ENCODE data around the gene SUMF2.
"Not testable (repeated sequence)": the region's sequence is repeated elsewhere in the genome, so short reads cannot be mapped to it uniquely, and the experiment has no call there.

Gene SUMF2

GRCh38 chr7:56106108-56107073, 42.3 kb downstream of the SUMF2 start, which contains the start of gene CHCHD2:
TSS of gene CHCHD2 (minus strand) at chr7:56106476. CDS start at chr7:56106413, 63 bp downstream.
- H3K4me3 ChIP-seq (ENCODE audit: low read depth, low read length), result peak within 1 kb of the TSS; percentile 94
- TF ChIP-seq MAX (IDR thresholded peaks at IDR 0.05; ENCODE audit: low read depth, low read length) (peak; percentile 60), CTCF (IDR thresholded peaks at IDR 0.05; ENCODE audit: low read depth, low read length) (no peak), POLR2A (IDR thresholded peaks at IDR 0.05; ENCODE audit: extremely low read depth, insufficient read length) (peak; percentile 89), MYC (IDR thresholded peaks at IDR 0.05; ENCODE audit: low read depth, low read length) (peak; percentile 91)
- DNase-seq (ENCODE audit: low read depth), result peak; percentile 100

GRCh38 chr7:56107954-56108258, 43.8 kb downstream of the SUMF2 start:
- no peak for TF ChIP-seq MYC (IDR thresholded peaks at IDR 0.05; ENCODE audit: low read depth, low read length)
- no peak for TF ChIP-seq MAX (IDR thresholded peaks at IDR 0.05; ENCODE audit: low read depth, low read length)
- no peak for TF ChIP-seq POLR2A (IDR thresholded peaks at IDR 0.05; ENCODE audit: extremely low read depth, insufficient read length)
- TF ChIP-seq CTCF (IDR thresholded peaks at IDR 0.05; ENCODE audit: low read depth, low read length), result no peak
- no peak overlapping the region for H3K4me3 ChIP-seq (ENCODE audit: low read depth, low read length)
- no peak for DNase-seq (ENCODE audit: low read depth)

GRCh38 chr7:56110611-56111010, 46.5 kb downstream of the SUMF2 start:
- no peak overlapping the region for H3K4me3 ChIP-seq (ENCODE audit: low read depth, low read length)
- no peak for DNase-seq (ENCODE audit: low read depth)
- TF ChIP-seq POLR2A (IDR thresholded peaks at IDR 0.05; ENCODE audit: extremely low read depth, insufficient read length), result no peak
- TF ChIP-seq MAX (IDR thresholded peaks at IDR 0.05; ENCODE audit: low read depth, low read length), result no peak
- TF ChIP-seq CTCF (IDR thresholded peaks at IDR 0.05; ENCODE audit: low read depth, low read length), result no peak
- no peak for TF ChIP-seq MYC (IDR thresholded peaks at IDR 0.05; ENCODE audit: low read depth, low read length)

- DNase-seq (ENCODE audit: low read depth); H3K4me3 ChIP-seq (ENCODE audit: low read depth, low read length): not testable (repeated sequence)
Observed at GRCh38 chr7:56112244-56112643, 48.2 kb downstream of the SUMF2 start.

- no peak for TF ChIP-seq MYC (IDR thresholded peaks at IDR 0.05; ENCODE audit: low read depth, low read length)
- TF ChIP-seq CTCF (IDR thresholded peaks at IDR 0.05; ENCODE audit: low read depth, low read length), result no peak
- no peak for TF ChIP-seq MAX (IDR thresholded peaks at IDR 0.05; ENCODE audit: low read depth, low read length)
- no peak for TF ChIP-seq POLR2A (IDR thresholded peaks at IDR 0.05; ENCODE audit: extremely low read depth, insufficient read length)
- no peak for DNase-seq (ENCODE audit: low read depth)
- no peak within 1 kb of the TSS for H3K4me3 ChIP-seq (ENCODE audit: low read depth, low read length)
Observed at GRCh38 chr7:56115852-56116538, 51.9 kb downstream of the SUMF2 start, which contains the start of gene NUPR2. TSS of gene NUPR2 (minus strand) at chr7:56116417. CDS start at chr7:56116314, 103 bp downstream.

- H3K4me3 ChIP-seq (ENCODE audit: low read depth, low read length), result no peak overlapping the region
- no peak for DNase-seq (ENCODE audit: low read depth)
- TF ChIP-seq CTCF (IDR thresholded peaks at IDR 0.05; ENCODE audit: low read depth, low read length) (no peak), MAX (IDR thresholded peaks at IDR 0.05; ENCODE audit: low read depth, low read length) (no peak), POLR2A (IDR thresholded peaks at IDR 0.05; ENCODE audit: extremely low read depth, insufficient read length) (no peak), MYC (IDR thresholded peaks at IDR 0.05; ENCODE audit: low read depth, low read length) (no peak)
Observed at GRCh38 chr7:56121440-56121839, 57.4 kb downstream of the SUMF2 start.

Data from NB4 (cell line).